HG03060 (cell line): ENCODE measurements around the gene ZNF529.

Source experiments
- ATAC-seq: cut with Tn5 transposase; IDR thresholded peaks from one replicate; pipeline ENCODE4 v1.9.1; 2021; ENCODE audit warnings: low read depth, moderate number of reproducible peaks; ENCODE audit not compliant: unreplicated experiment

Gene ZNF529

DNA sequence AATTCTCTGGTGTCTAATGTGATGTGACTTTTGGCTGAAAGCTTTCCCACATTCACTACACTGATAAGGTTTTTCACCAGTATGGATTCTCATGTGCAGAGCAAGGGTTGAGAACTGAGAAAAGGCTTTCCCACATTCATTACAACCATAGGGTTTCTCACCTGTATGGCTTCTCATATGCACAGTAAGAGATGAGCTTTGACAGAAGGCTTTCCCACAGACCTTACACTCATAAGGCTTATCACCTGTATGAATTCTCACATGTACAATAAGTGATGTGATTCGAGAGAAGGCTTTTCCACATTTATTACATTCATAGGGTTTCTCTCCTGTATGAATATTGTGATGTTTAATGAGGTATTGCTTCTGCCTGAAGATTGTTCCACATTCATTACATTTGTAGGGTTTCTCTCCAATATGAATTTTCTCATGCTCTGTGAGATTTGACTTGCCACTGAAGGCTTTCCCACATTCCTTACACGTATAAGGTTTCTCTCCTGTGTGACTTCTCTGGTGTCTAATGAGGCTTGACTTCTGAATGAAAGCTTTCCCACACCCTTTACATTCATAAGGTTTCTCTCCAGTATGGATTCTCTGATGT lies 59.0 kb downstream of the ZNF529 start:
- ATAC-seq = no peak

DNA sequence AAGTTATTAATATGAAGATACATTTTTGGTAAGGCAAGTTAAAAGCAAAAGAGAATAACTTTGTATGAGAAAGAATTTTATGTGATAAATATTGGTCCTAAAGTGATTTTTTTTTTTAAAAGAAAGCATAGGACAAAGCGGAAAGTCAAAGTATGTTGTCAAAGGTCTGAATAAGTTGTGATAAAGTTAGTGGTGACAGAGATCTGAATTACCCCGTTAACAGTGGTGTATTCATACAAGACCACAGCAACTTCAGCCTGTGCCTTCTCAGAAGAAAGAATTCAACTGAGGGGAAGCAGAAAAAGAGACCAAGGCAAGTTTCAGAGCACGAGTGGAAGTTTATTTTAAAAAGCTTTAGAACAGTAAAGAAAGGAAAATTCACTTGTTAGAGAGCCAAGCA lies 64.8 kb downstream of the ZNF529 start:
- ATAC-seq = no peak

DNA sequence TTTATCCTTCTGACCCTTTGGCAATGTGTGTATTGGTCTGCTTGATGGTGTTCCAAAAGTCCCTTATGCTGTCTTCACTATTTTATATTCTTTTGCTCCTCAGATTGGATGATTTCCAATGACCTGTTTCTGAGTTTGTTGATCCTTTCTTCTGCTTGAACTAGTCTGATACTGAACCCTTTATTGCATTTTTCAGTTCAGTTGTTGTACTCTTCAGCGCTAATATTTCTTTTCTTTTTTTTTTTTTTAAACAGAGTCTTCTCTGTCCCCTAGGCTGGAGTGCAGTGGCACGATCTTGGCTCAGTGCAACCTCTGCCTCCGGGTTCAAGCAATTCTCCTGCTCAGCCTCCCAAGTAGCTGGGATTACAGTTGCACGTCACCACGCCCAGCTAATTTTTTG lies 71.1 kb downstream of the ZNF529 start:
- no peak for ATAC-seq

DNA sequence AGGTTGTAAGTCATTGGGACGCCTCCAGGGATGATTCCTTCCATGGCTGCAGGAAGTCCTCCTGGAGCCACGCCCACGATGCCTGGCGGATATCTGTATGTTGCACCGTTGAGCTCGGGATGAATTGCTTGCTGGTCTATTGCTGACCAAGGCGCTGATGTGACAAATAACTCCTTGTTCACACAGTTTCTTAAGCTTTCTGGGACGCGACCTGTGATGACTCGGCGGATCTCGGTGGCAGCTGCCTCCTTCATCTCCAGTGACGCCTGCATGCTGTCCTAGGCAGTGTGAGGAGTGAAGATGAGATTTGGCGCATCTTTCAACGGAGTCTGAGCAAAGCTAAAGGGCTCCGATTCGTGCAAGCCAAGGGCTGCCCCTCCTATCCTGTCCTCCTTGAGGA lies 76.1 kb downstream of the ZNF529 start:
- no peak for ATAC-seq
